Measurements from ENCODE around the gene BCOR.

The BCOR gene

GRCh38 chrX:40096395-40097091 lies 1.2 kb downstream of the BCOR start:
- FAIRE-seq = no peak

DNA sequence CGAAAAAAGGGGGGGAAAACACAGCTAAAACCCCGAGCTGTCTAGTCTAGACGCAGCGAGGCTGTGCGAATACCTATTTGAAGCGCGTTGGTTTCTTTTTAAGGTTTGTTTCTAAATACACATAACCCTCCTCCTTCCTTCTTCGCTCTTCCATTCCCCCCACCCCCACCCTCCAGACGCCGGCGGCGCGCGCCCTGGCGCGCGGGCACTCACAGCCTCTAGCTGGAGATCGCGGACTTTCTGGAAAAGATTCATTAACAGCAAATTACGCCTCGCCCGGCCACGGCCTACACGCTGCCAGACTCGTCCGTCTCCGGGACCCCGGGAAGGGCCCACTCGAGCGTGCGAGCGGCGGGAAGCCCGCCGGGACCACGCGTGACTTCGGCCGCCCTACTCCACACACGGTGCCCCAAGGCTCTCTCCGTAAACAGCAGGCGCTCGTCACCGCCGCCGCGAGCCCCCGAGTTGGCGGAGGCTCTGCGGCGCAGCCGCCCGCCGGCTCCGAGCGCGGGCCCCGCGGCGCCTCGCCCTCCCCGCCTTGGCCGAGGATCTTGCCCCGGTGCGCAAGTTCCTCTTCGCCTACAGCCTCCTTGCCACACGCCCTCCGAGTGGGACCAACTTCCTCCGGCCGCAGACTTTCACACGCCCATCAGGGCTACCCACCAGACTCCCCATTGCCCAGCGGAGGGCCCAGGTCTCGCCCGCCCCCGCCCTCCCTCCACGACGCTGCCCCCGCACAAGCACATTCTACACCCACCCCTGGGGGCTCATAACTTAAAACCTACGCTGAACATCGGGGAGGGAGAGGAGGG lies 2.0 kb downstream of the BCOR start:
- no peak for FAIRE-seq

GRCh38 chrX:40094900-40095582 lies 2.7 kb downstream of the BCOR start:
- FAIRE-seq = no peak

GRCh38 chrX:40094041-40094899 lies 3.5 kb downstream of the BCOR start:
- FAIRE-seq = no peak

- no peak for FAIRE-seq
Measured at GRCh38 chrX:40093586-40093985, 4.2 kb downstream of the BCOR start.

DNA sequence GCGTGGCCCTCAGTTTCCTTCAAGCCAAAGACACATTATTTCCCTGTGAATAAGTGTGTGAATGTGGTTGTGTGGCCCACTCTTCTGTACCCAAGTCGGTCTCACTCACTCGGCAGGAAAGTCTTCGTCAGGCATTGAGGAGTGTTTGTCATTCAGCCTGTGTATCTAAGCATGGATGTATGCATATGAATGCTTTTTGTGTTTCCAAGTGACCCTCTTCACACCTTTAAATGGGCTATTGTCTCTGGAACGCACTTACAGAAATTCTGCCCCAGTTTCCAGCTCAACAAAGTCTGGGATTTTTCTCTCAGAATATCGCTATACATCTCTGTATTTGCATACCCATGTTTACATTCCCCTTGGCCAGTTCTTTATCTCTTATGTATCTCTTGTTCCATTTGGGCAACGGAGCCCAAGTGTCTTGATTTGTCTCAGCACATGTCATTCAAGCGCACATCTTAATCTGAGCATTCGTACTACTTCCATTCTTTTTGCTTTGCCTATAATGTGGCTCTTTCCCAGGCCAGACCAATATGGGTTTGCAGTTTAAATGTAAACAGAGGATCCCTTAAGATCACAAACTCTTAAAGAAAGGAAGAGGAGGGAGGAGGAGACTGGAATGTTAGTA lies 4.8 kb downstream of the BCOR start:
- no peak for FAIRE-seq

DNA sequence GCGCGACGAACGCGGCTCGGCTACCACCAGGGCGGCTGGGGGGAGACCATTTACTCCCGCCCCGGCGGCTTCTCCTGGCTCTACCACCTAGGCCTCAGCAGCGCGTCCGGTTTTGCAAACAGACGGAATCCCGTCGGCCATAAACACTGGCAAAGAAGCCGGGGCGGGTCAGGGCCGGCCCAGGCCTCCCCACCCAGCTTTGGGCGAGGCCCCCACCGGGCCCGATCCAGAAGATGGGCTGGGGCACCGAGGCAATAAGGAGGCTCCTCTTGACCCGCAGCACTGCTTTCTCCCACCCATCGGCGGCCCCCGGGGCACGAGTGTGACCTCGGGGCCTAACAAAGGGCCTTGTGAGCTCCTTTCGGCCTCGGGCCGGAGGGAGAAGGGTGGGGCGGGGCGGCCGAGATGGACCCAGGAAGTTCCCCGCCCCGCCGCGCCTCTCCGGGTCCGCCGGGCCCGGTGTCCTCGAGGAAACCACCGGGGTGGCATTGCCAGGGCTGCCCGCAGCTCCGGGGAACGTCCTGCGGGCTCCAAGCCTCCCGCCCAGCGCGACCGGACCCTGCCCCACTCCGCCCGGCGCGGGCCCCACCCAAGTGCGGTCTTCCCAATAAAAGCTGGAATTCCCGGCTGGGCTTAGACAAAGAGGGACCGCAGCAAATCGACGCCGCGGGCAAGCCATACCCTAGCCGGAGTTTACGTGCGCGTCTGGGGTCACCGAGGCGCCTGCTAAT lies 5.9 kb downstream of the BCOR start:
- no peak for FAIRE-seq

- no peak for FAIRE-seq
Measured at GRCh38 chrX:40090961-40091360, 6.8 kb downstream of the BCOR start.

- no peak for FAIRE-seq
Measured at GRCh38 chrX:40090050-40090804, 7.5 kb downstream of the BCOR start.

DNA sequence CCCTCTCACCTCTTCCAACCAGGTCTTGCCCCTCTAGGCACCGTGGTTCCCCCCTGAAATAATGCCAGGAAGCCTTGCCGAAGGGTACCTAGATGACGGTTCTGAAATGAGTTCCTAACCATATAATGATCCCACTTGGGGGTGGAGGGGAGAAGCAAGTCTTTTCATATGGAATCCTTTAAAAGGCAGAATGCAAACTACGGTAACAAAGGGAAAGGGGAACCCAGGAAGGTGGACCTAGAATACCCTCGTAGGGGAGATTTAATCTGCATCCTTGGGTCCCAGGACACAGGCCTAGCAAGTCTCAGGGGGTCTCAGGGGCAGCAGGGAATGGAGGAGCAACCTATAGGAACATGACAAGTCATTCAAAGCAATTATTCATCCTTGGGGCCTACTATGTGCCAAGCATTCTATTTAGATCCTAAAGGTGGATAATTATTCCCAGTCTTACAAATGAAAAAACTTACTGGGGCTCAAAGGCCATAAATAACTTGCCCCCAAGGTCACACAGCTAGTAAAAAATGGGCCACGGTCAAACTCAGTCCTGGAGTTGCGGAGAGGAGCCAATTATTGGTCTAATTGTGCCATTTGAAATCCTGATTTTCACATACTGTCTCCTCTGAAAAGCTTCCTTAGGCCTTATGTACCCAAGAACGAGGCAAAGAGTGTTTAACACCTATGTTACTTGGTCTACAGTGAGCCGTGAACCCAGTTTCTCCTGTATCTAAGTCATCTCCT lies 8.8 kb downstream of the BCOR start:
- no peak for FAIRE-seq

GRCh38 chrX:40088299-40088625 lies 9.5 kb downstream of the BCOR start:
- no peak for FAIRE-seq

GRCh38 chrX:40087425-40088298 lies 10.1 kb downstream of the BCOR start:
- FAIRE-seq = no peak

- no peak for FAIRE-seq
Measured at GRCh38 chrX:40086569-40087335, 11.0 kb downstream of the BCOR start.

DNA sequence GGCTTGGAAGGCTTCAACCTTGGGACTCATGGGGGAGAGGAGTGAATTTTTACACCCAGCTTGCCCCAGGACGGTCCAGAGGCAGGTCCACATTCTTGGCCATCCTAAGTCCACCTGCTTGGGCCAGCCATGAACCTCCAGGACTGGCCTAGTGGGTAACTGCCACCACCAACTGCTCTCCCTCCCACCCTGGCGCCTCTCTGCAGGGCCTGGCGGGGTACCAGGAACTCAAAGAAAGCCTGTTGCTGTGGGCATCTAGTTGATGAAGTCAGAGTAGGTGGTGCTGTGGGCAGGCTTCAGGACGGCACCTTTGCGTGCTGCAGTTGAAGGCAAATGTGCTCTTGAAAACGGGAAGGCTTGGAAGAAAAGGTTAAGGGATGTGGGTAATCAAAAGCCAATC lies 12.0 kb downstream of the BCOR start:
- FAIRE-seq = no peak

DNA sequence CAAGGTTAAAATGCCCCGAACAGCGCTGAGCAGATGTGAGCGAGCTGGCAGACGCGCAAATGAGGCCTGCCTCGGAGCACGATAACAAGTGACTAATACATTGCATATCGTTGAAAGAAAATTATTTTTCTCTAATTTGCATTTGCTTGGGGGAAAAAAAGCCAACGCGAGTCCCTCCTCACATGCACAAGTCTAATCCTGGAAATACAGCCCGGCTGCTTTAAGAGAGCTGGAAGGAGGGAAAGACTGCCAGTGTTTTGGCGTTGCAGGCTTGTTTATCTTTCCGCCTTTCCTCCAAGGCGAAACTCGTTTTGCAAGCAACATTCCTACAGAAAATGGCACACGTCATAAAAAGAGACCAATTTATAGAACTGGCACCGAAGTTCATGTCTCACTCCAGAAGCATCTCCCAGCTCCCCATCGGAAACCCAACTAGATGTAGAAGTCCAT lies 12.6 kb downstream of the BCOR start:
- no peak for FAIRE-seq

GRCh38 chrX:40084471-40085101 lies 13.2 kb downstream of the BCOR start:
- FAIRE-seq = no peak

DNA sequence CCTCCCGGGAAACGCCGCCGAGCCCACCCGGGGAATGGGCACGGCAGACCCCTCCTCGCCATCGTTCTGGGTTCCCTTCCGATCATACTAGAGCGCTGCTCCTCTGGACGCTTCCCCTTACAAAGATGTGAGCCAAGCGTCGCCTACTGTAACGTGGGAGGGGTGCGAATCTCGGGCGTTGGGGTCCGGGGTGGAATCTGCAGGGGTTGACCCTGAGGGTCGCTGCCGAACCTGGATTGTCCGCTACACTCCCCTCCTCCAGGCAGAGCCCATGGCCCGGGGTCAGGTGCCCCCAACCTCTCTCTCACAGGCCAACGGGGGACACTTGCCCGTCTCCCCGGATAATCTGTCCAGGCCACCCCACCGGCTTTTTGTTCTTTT lies 13.8 kb downstream of the BCOR start:
- FAIRE-seq = no peak
